Measurements from ENCODE around the gene VCAN.

- TF ChIP-seq BCL11A (IDR thresholded peaks at IDR 0.05; ENCODE audit: low read depth in 2 of 2, low read length in 2 of 2) (no peak), RAD21 (IDR thresholded peaks at IDR 0.05 in 1 of 2, conservative IDR thresholded peaks at IDR 0.05 in 1 of 2; ENCODE audit: low read depth in 2 of 2, low read length in 2 of 2) (no peak)
Measured at GRCh38 chr5:83475935-83476814, 4.6 kb downstream of the VCAN start.

All from H1 (cell line).